GM19099 (cell line): Measurements from ENCODE around the gene TRIM14.

Source experiments
- POLR2A ChIP-seq: IDR thresholded peaks from 3 replicates; pipeline ENCODE4 v1.6.1; 2011; ENCODE audit warnings: low read depth; ENCODE audit not compliant: insufficient read length; ENCODE audit errors: extremely low read depth

TRIM14 gene

GRCh38 chr9:98099346-98099745, 19.7 kb downstream of the TRIM14 start:
- no peak for TF ChIP-seq POLR2A

GRCh38 chr9:98097836-98098235, 21.2 kb downstream of the TRIM14 start:
- no peak for TF ChIP-seq POLR2A

GRCh38 chr9:98096091-98096490, 22.9 kb downstream of the TRIM14 start:
- no peak for TF ChIP-seq POLR2A

GRCh38 chr9:98095401-98095800, 23.6 kb downstream of the TRIM14 start:
- no peak for TF ChIP-seq POLR2A

GRCh38 chr9:98094851-98095250, 24.2 kb downstream of the TRIM14 start:
- TF ChIP-seq POLR2A, result no peak

GRCh38 chr9:98094316-98094715, 24.7 kb downstream of the TRIM14 start:
- TF ChIP-seq POLR2A, result no peak

GRCh38 chr9:98092613-98092931, 26.4 kb downstream of the TRIM14 start:
- TF ChIP-seq POLR2A, result no peak

- TF ChIP-seq POLR2A, result no peak
Observed at GRCh38 chr9:98091735-98092612, 27.0 kb downstream of the TRIM14 start.

- TF ChIP-seq POLR2A, result no peak
Observed at GRCh38 chr9:98087420-98088354, 31.3 kb downstream of the TRIM14 start.

- TF ChIP-seq POLR2A, result no peak
Observed at GRCh38 chr9:98086461-98086860, 32.6 kb downstream of the TRIM14 start.

GRCh38 chr9:98085944-98086343, 33.1 kb downstream of the TRIM14 start:
- TF ChIP-seq POLR2A, result no peak

GRCh38 chr9:98085058-98085457, 34.0 kb downstream of the TRIM14 start:
- no peak for TF ChIP-seq POLR2A

- no peak for TF ChIP-seq POLR2A
Observed at GRCh38 chr9:98084396-98084795, 34.6 kb downstream of the TRIM14 start.

- no peak for TF ChIP-seq POLR2A
Observed at GRCh38 chr9:98083566-98084183, 35.3 kb downstream of the TRIM14 start.

- no peak for TF ChIP-seq POLR2A
Observed at GRCh38 chr9:98083061-98083501, 35.9 kb downstream of the TRIM14 start.
